Parathyroid adenoma (tissue), 2 donors: Measurements from ENCODE around the gene SCG5.

Experiments used
- H2AFZ ChIP-seq: fragments of 300-600 bp; sonication (generic); one replicate; pipeline ENCODE4 v1.7.0; 2017; ENCODE audit warnings: antibody characterized with exemption, mild to moderate bottlenecking
- H3K27ac ChIP-seq: fragments of 300-600 bp; sonication (generic); one replicate; pipeline ENCODE4 v1.7.0; 2017
- H3K27me3 ChIP-seq: fragments of 300-600 bp; sonication (generic); one replicate; pipeline ENCODE4 v1.7.0; 2017; ENCODE audit warnings: low read length; ENCODE audit not compliant: control insufficient read depth, insufficient read depth
- H3K36me3 ChIP-seq: fragments of 300-600 bp; sonication (generic); one replicate; pipeline ENCODE4 v1.7.0; 2017; ENCODE audit warnings: low read length; ENCODE audit not compliant: control insufficient read depth, insufficient read depth
- H3K4me1 ChIP-seq: fragments of 300-600 bp; sonication (generic); one replicate; pipeline ENCODE4 v1.7.0; 2017; ENCODE audit warnings: control low read depth
- H3K4me2 ChIP-seq: fragments of 300-600 bp; sonication (generic); one replicate; pipeline ENCODE4 v1.7.0; 2017; ENCODE audit warnings: low read length
- H3K4me3 ChIP-seq: fragments of 300-600 bp; sonication (generic); one replicate; pipeline ENCODE4 v1.7.0; 2017; ENCODE audit warnings: low read depth, low read length
- H3K79me2 ChIP-seq: fragments of 300-600 bp; sonication (generic); one replicate; pipeline ENCODE4 v1.7.0; 2017; ENCODE audit warnings: control low read depth
- H3K9ac ChIP-seq: fragments of 300-600 bp; sonication (generic); one replicate; pipeline ENCODE4 v1.7.0; 2017; ENCODE audit warnings: mild to moderate bottlenecking
- H3K9me3 ChIP-seq: fragments of 300-600 bp; sonication (generic); one replicate; pipeline ENCODE4 v1.7.0; 2017; ENCODE audit warnings: low read length; ENCODE audit not compliant: control insufficient read depth
- TF ChIP-seq, protein P1 (sequence below): fragments of 300-600 bp; sonication (generic); IDR thresholded peaks from one replicate; pipeline ENCODE4 v1.7.0; 2017; ENCODE audit warnings: antibody characterized with exemption, mild to moderate bottlenecking
- donor health status: primary hyperparathyroidism.

Gene SCG5

DNA sequence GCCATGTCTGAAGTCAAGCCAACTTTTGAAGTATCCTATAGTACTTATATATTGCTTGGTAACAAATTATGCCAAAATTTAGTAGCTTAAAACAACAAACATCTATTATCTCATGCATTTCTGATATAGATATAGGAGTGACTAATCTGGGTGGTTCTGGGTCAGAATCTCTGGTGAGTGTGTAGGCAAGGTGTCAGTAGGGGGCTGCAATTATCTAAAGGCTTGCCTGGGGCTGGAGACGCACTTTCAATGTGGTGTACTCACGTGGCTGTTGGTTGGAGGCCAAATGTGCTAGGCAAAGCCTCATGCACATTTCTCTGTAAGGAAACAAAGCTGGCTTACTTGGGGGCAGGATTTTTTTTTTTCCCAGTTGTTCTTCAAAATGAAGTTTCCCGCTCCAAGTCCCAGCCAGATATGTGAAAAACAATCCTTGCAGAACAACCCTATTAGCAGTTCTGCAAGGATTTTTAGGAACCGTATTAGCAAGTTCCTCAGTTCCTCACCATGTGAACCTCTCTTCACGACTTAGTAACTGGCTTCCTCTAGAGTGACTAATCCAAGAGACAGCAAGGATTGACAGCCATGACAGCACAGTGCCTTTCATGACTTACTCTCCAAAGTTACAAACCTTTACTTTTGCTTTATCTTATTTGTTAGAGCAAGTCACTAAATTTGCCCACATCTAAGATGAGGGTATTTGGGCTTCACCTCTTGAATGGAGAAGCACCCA is 102.1 kb downstream of the SCG5 start:
- H3K4me2 ChIP-seq: no peak overlapping the region
- no peaks in the 10 kb centered on the region for H3K79me2 ChIP-seq
- no peaks in the 10 kb centered on the region for H3K9me3 ChIP-seq
- H3K27me3 ChIP-seq: no peaks in the 10 kb centered on the region
- TF ChIP-seq, protein P1, sequence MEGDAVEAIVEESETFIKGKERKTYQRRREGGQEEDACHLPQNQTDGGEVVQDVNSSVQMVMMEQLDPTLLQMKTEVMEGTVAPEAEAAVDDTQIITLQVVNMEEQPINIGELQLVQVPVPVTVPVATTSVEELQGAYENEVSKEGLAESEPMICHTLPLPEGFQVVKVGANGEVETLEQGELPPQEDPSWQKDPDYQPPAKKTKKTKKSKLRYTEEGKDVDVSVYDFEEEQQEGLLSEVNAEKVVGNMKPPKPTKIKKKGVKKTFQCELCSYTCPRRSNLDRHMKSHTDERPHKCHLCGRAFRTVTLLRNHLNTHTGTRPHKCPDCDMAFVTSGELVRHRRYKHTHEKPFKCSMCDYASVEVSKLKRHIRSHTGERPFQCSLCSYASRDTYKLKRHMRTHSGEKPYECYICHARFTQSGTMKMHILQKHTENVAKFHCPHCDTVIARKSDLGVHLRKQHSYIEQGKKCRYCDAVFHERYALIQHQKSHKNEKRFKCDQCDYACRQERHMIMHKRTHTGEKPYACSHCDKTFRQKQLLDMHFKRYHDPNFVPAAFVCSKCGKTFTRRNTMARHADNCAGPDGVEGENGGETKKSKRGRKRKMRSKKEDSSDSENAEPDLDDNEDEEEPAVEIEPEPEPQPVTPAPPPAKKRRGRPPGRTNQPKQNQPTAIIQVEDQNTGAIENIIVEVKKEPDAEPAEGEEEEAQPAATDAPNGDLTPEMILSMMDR: no peak
- no peaks in the 10 kb centered on the region for H3K36me3 ChIP-seq
- H3K4me3 ChIP-seq: no peak overlapping the region
- no peak overlapping the region for H2AFZ ChIP-seq
- no peaks in the 10 kb centered on the region for H3K4me1 ChIP-seq
- no peak overlapping the region for H3K27ac ChIP-seq
- H3K9ac ChIP-seq: no peak overlapping the region

DNA sequence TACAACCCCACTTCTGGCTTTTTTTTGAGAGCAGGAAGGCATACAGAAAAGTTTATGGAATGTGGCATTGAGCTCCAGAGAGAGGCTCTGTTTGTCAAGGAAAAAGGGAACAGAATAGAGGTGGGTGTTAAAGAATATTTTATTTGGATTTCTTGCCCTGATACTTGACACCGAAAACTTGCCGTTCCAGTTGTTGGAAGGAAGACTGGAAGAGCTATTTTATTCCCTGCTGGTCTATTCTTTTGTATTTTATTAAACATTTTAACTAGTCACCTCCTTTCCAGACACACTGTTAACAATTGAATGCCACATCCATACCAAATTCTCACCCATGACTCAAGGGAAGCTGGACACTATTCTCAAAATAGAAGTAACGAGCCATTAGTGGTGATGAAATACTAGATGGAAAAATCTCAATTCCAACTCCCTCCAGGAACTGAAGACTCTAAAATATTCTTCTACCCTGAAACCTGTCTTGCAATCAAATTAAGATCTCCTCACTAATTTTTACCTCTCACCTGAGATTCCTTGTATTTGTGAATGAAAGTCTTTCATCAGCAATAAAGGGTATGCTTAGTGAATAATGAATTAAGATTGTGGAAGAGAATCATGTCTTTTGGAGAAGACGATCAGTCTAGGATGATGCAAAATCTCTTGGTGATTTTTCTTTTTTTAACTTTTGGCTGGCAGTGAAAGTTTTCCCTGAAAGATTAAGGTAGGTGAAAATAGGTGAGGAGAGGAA is 104.8 kb downstream of the SCG5 start:
- Histone ChIP-seq H3K4me3 (no peak overlapping the region), H2AFZ (no peak overlapping the region), H3K27me3 (no peaks in the 10 kb centered on the region), H3K9ac (no peak overlapping the region), H3K4me1 (no peaks in the 10 kb centered on the region), H3K4me2 (no peak overlapping the region), H3K79me2 (no peaks in the 10 kb centered on the region), H3K36me3 (no peaks in the 10 kb centered on the region), H3K27ac (no peak overlapping the region), H3K9me3 (no peaks in the 10 kb centered on the region)
- TF ChIP-seq, protein P1: no peak
